ENCODE results near the gene B2M.
A peak's percentile ranks its signal among the peaks of the same experiment; 100 is the strongest.
"Not testable (repeated sequence)": the region's sequence is repeated elsewhere in the genome, so short reads cannot be mapped to it uniquely, and the experiment has no call there.

Gene B2M

DNA sequence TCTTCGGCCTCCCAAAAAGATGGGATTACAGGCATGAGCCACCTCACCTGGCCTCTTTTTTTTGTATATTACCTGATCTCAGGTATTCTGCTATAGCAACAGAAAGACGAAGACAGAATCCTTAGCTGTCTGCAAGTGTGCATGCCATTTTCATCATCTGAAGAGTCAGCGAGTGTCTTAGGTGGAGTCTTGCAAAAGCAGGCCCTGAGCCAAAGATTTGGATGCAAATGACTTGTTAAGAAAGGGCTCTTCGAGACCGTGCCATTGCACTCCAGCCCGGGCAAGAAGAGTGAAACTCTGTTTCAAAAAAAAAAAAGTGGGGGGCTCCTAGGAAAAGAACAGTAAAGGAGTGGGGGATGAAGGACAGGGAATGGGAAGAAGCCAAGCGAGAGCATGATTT lies 14.8 kb downstream of the B2M start:
- DNase-seq (ENCODE audit: low spot score): no peak

- peak; percentile 84 for DNase-seq (ENCODE audit: low spot score)
Observed at GRCh38 chr15:44726568-44727484, 15.5 kb downstream of the B2M start.

- DNase-seq (ENCODE audit: low spot score): no peak
Observed at GRCh38 chr15:44727485-44728231, 16.3 kb downstream of the B2M start.

GRCh38 chr15:44728232-44728575 lies 16.9 kb downstream of the B2M start:
- DNase-seq (ENCODE audit: low spot score): not testable (repeated sequence)

DNA sequence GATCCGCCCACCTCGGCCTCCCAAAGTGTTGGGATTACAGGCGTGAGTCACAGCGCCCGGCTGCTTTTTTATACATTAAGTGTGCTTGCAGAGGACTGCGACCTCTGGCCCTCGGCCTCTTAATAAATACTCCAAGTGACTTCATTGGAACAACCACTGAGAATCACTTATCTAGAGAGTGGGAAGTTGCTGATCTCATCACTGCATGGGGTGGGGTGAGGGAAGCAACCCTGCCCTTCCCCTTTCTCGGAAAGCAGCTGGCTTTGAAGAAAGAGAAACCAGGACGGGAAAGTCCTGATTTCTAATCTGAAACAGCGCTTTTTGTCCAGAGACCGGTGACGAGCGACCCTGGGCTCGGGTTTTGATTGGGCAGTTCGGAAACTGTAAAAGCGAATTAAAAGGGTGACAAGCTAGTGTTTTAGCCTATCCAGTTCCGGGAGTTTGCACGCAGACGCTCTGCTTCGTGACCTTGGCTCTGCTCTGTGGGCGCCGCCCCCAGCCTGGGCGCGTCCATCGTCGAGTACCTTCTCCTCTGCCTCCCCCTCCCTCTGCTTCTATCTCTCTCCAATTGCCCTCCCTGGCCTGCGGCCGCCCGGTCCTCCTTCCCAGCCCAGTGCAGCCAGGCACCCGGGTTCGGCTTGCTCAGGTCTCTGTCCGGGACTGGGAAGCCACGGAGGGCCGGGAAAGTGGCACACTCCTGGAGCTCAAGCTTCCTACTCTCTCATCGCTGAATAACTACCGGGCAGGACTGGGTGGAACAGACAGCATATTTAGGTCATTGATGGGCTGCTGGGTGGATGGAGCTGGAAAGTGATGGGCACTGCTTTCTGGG lies 17.5 kb downstream of the B2M start:
- DNase-seq (ENCODE audit: low spot score): peak; percentile 96

- DNase-seq (ENCODE audit: low spot score): no peak
Observed at GRCh38 chr15:44729408-44730127, 18.3 kb downstream of the B2M start.

GRCh38 chr15:44734839-44735481 lies 23.6 kb downstream of the B2M start:
- no peak for DNase-seq (ENCODE audit: low spot score)

- DNase-seq (ENCODE audit: low spot score): no peak
Observed at GRCh38 chr15:44735482-44736180, 24.3 kb downstream of the B2M start.

GRCh38 chr15:44736181-44736765 lies 25.0 kb downstream of the B2M start, which contains the start of gene TRIM69:
TSS of gene TRIM69 (plus strand) at chr15:44736528. CDS start at chr15:44736705, 177 bp downstream.
- DNase-seq (ENCODE audit: low spot score): no peak

DNA sequence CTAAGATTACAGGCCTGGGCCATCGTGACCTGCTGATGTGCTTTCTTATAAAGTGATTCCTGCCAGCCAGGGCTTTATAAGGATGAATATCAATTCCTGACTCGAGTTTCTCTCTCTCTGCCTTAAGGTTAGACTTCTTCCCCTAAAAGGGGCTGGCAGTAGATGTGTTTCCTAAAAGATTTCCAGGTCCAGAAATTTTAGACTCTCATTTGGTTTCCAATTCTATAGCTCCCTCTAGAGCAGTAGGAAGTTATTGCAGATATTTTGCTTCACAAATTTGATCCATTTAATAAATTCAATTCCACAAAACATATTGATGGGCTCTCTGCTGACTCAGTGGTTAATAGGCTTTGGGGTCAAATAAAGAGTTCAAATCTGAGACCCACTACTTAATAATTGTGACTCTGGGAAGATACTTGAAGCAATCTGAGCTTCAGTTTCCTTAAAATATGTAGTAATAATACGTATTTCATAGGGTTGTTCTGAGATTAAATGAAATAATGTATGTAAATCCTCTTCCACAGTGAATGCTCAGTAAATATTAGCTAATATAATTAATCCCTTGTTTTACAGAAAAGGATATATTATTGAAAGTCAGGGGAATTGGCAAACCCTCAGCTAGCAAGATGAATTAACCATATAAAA lies 27.1 kb downstream of the B2M start:
- DNase-seq (ENCODE audit: low spot score): peak; percentile 19

DNA sequence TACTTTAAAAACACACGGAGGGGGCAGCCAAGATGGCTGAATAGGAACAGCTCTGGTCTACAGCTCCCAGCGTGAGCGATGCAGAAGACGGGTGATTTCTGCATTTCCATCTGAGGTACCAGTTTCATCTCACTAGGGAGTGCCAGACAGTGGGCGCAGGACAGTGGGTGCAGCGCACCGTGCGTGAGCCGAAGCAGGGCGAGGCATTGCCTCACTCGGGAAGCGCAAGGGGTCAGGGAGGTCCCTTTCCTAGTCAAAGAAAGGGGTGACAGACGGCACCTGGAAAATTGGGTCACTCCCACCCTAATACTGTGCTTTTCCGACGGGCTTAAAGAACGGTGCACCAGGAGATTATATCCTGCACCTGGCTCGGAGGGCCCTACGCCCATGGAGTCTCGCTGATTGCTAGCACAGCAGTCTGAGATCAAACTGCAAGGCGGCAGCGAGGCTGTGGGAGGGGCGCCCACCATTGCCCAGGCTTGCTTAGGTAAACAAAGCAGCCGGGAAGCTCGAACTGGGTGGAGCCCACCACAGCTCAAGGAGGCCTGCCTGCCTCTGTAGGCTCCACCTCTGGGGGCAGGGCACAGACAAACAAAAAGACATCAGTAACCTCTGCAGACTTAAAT lies 28.0 kb downstream of the B2M start:
- not testable (repeated sequence) for DNase-seq (ENCODE audit: low spot score)

GRCh38 chr15:44743454-44743853 lies 32.1 kb downstream of the B2M start:
- not testable (repeated sequence) for DNase-seq (ENCODE audit: low spot score)

DNA sequence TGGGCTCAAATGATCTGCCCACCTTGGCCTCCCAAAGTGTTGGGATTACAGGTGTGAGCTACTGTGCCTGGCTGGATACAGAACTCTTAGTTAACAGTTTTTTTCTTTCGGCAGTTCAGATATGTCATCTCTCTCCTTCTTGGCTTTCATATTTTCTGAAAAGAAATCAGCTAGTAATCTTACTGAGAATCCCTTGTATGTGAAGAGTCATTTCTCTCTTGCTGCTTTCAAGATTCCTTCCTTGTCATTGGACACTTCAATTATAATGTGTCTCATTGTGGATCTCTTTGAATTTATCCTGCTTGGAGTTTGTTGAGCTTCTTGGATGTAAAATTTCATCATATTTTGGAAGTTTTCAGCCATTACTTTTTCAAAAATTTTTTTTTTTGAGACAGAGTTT lies 42.0 kb downstream of the B2M start:
- no peak for DNase-seq (ENCODE audit: low spot score)

- DNase-seq (ENCODE audit: low spot score): no peak
Observed at GRCh38 chr15:44763187-44763586, 51.9 kb downstream of the B2M start.

GRCh38 chr15:44763848-44764247 lies 52.5 kb downstream of the B2M start:
- DNase-seq (ENCODE audit: low spot score): no peak

- DNase-seq (ENCODE audit: low spot score): no peak
Observed at GRCh38 chr15:44765036-44765435, 53.7 kb downstream of the B2M start.

All from SW480 (cell line).